H9 (cell line): ENCODE data around the gene CELF1. TPM values are rescaled to one million over a fixed set of nuclear protein-coding genes. Genes with fewer than 3 reads are reported as not detected.

ENCODE experiments used
- DNase-seq: peaks from one replicate; pipeline ENCODE4 v3.0.0-alpha.2; 2017
- H2AFZ ChIP-seq: one replicate; pipeline ENCODE4 v1.6.1; 2013; ENCODE audit warnings: mild to moderate bottlenecking, low read length, control low read depth, moderate library complexity
- H2AK5ac ChIP-seq: 2 replicates; pipeline ENCODE4 v1.6.1; 2013; ENCODE audit warnings: low read length, control low read depth, mixed read lengths; ENCODE audit not compliant: insufficient read length
- H2BK120ac ChIP-seq: one replicate; pipeline ENCODE4 v1.6.1; 2013; ENCODE audit warnings: low read depth, mild to moderate bottlenecking, low read length, control low read depth, inconsistent platforms; ENCODE audit not compliant: poor library complexity, severe bottlenecking
- H2BK12ac ChIP-seq: 2 replicates; pipeline ENCODE4 v1.6.1; 2013; ENCODE audit warnings: low read length, control low read depth, mixed read lengths, low read depth; ENCODE audit not compliant: insufficient read length
- H2BK15ac ChIP-seq: 2 replicates; pipeline ENCODE4 v1.6.1; 2013; ENCODE audit warnings: low read depth, low read length, control low read depth
- H2BK20ac ChIP-seq: one replicate; pipeline ENCODE4 v1.6.1; 2013; ENCODE audit warnings: low read depth, mild to moderate bottlenecking, low read length, control low read depth, inconsistent platforms; ENCODE audit not compliant: poor library complexity, severe bottlenecking
- H2BK5ac ChIP-seq: 2 replicates; pipeline ENCODE4 v1.6.1; 2013; ENCODE audit warnings: low read length, control low read depth, mixed read lengths; ENCODE audit not compliant: insufficient read length
- H3K14ac ChIP-seq: 2 replicates; pipeline ENCODE4 v1.6.1; 2013; ENCODE audit warnings: low read length, control low read depth; ENCODE audit not compliant: insufficient read depth
- H3K18ac ChIP-seq: 2 replicates; pipeline ENCODE4 v1.6.1; 2013; ENCODE audit warnings: low read depth, mild to moderate bottlenecking, mixed read lengths, low read length, control low read depth; ENCODE audit not compliant: insufficient read length
- H3K23ac ChIP-seq: 2 replicates; pipeline ENCODE4 v1.6.1; 2013; ENCODE audit warnings: low read length, control low read depth, mixed read lengths, low read depth; ENCODE audit not compliant: insufficient read length
- H3K23me2 ChIP-seq: 2 replicates; pipeline ENCODE4 v1.6.1; 2013; ENCODE audit warnings: low read depth, mild to moderate bottlenecking, mixed read lengths, low read length, control low read depth; ENCODE audit not compliant: insufficient read length, poor library complexity, severe bottlenecking
- H3K27ac ChIP-seq: 2 replicates; pipeline ENCODE4 v1.5.1; 2013; ENCODE audit warnings: low read length, control low read depth, mixed read lengths, low read depth; ENCODE audit not compliant: insufficient read length
- H3K27me3 ChIP-seq: 2 replicates; pipeline ENCODE4 v1.6.1; 2013; ENCODE audit warnings: low read length, control low read depth, inconsistent platforms; ENCODE audit not compliant: insufficient read depth
- H3K4ac ChIP-seq: 2 replicates; pipeline ENCODE4 v1.6.1; 2013; ENCODE audit warnings: low read depth, mild to moderate bottlenecking, control low read depth, inconsistent platforms, low read length, moderate library complexity
- H3K4me1 ChIP-seq: 2 replicates; pipeline ENCODE4 v1.6.1; 2013; ENCODE audit warnings: low read length, control low read depth, inconsistent platforms; ENCODE audit not compliant: insufficient read depth
- H3K4me2 ChIP-seq: 2 replicates; pipeline ENCODE4 v1.6.1; 2013; ENCODE audit warnings: low read length, control low read depth, mixed read lengths; ENCODE audit not compliant: insufficient read length, insufficient read depth
- H3K56ac ChIP-seq: 2 replicates; pipeline ENCODE4 v1.6.1; 2013; ENCODE audit warnings: low read depth, mild to moderate bottlenecking, mixed read lengths, low read length, control low read depth; ENCODE audit not compliant: insufficient read length
- H3K79me1 ChIP-seq: 2 replicates; pipeline ENCODE4 v1.6.1; 2013; ENCODE audit warnings: low read depth, mild to moderate bottlenecking, moderate library complexity, low read length, control low read depth, inconsistent platforms; ENCODE audit not compliant: insufficient read depth, poor library complexity, severe bottlenecking
- H3K79me2 ChIP-seq: 2 replicates; pipeline ENCODE4 v1.6.1; 2013; ENCODE audit warnings: low read length, control low read depth, inconsistent platforms; ENCODE audit not compliant: insufficient read depth
- H3K9ac ChIP-seq: 2 replicates; pipeline ENCODE4 v1.6.1; 2013; ENCODE audit warnings: low read length, control low read depth, mixed read lengths; ENCODE audit not compliant: insufficient read length; ENCODE audit errors: extremely low read depth
- H3K9me3 ChIP-seq: one replicate; pipeline ENCODE4 v1.6.1; 2013; ENCODE audit warnings: low read depth, low read length, inconsistent platforms; ENCODE audit not compliant: control insufficient read depth
- H3T11ph ChIP-seq: one replicate; pipeline ENCODE4 v1.6.1; 2013; ENCODE audit warnings: mild to moderate bottlenecking, low read length, control low read depth, inconsistent platforms
- H4K20me1 ChIP-seq: one replicate; pipeline ENCODE4 v1.6.1; 2013; ENCODE audit not compliant: control insufficient read depth, insufficient read length, insufficient read depth
- H4K5ac ChIP-seq: 2 replicates; pipeline ENCODE4 v1.6.1; 2013; ENCODE audit warnings: low read depth, mild to moderate bottlenecking, mixed read lengths, low read length, control low read depth; ENCODE audit not compliant: insufficient read length
- H4K8ac ChIP-seq: replicated peaks from 2 replicates; pipeline ENCODE4 v1.6.1; 2013; ENCODE audit warnings: low read length, control low read depth, mixed read lengths, low read depth; ENCODE audit not compliant: insufficient read length
- H4K91ac ChIP-seq: 2 replicates; pipeline ENCODE4 v1.6.1; 2013; ENCODE audit warnings: low read depth, mild to moderate bottlenecking, moderate library complexity, mixed read lengths, low read length, control low read depth; ENCODE audit not compliant: insufficient read length
- H3K27ac Mint-ChIP-seq, 3 experiments: 2 replicates in 2 of 3; 3 replicates in 1 of 3; pipeline ENCODE4 v1.8.0; 2020 to 2021; ENCODE audit warnings: mixed read lengths in 3 of 3, mild to moderate bottlenecking in 1 of 3, moderate library complexity in 1 of 3
- H3K27me3 Mint-ChIP-seq: 2 replicates; pipeline ENCODE4 v1.8.0; 2021; ENCODE audit warnings: low read depth, mild to moderate bottlenecking, moderate library complexity, mixed read lengths
- H3K36me3 Mint-ChIP-seq, 3 experiments: 2 replicates in 2 of 3; 3 replicates in 1 of 3; pipeline ENCODE4 v1.8.0; 2020 to 2021; ENCODE audit warnings: low read depth in 3 of 3, mixed read lengths in 3 of 3; ENCODE audit not compliant: insufficient read depth in 1 of 3
- H3K4me1 Mint-ChIP-seq, 2 experiments: 2 replicates each; pipeline ENCODE4 v1.8.0; 2020; ENCODE audit warnings: mixed read lengths in 2 of 2
- H3K4me3 Mint-ChIP-seq, 2 experiments: 2 replicates in 1 of 2; 3 replicates in 1 of 2; pipeline ENCODE4 v1.8.0; 2020 to 2021; ENCODE audit warnings: mild to moderate bottlenecking in 2 of 2, mixed read lengths in 2 of 2, moderate library complexity in 1 of 2
- H3K9me3 Mint-ChIP-seq, 2 experiments: 2 replicates in 1 of 2; 3 replicates in 1 of 2; pipeline ENCODE4 v1.8.0; 2020; ENCODE audit warnings: mild to moderate bottlenecking in 2 of 2, mixed read lengths in 2 of 2, moderate library complexity in 1 of 2
- total RNA-seq: library from RNA; stranded (reverse); gene quantifications from 2 replicates; pipeline ENCODE4 v1.2.1, GENCODE V29; 2021
- TF ChIP-seq, protein P1 (sequence below): fragments of 200-600 bp; sonication (generic); conservative IDR thresholded peaks from 3 replicates; pipeline ENCODE4 v1.8.0; 2021; ENCODE audit warnings: antibody characterized with exemption, mild to moderate bottlenecking

The CELF1 gene
- total RNA-seq, 1 experiment from 2014 or later = 211 TPM

GRCh38 chr11:47503227-47503626 is 49.7 kb downstream of the CELF1 start:
- H2BK12ac ChIP-seq = no peak overlapping the region
- Mint-ChIP-seq H3K4me3 (no peak overlapping the region), H3K27me3 (no peaks in the 10 kb centered on the region), H3K4me1 (peaks cover 41 to 58% of the 10 kb centered on the region in 2 experiments), H3K36me3 (peaks cover 4 to 15% (median 4%) of the 10 kb centered on the region in 3 experiments; a peak in 4 of 7 replicates), H3K9me3 (no peaks in the 10 kb centered on the region), H3K27ac (peak overlapping the region in 1 of 3 experiments; percentile 48; a peak in 2 of 7 replicates)
- no peak overlapping the region for H4K8ac ChIP-seq
- DNase-seq = no peak
- no peak overlapping the region for H2AK5ac ChIP-seq
- H3K27ac ChIP-seq = no peak overlapping the region
- H2AFZ ChIP-seq = no peak overlapping the region
- no peak overlapping the region for H4K91ac ChIP-seq
- H3K56ac ChIP-seq = no peak overlapping the region
- H3K79me2 ChIP-seq = peaks cover 47% of the 10 kb centered on the region; the same call in 1 of the 2 replicates
- no peak overlapping the region for H4K5ac ChIP-seq
- H3K14ac ChIP-seq = no peak overlapping the region
- H3K9me3 ChIP-seq = no peaks in the 10 kb centered on the region
- TF ChIP-seq, protein P1, sequence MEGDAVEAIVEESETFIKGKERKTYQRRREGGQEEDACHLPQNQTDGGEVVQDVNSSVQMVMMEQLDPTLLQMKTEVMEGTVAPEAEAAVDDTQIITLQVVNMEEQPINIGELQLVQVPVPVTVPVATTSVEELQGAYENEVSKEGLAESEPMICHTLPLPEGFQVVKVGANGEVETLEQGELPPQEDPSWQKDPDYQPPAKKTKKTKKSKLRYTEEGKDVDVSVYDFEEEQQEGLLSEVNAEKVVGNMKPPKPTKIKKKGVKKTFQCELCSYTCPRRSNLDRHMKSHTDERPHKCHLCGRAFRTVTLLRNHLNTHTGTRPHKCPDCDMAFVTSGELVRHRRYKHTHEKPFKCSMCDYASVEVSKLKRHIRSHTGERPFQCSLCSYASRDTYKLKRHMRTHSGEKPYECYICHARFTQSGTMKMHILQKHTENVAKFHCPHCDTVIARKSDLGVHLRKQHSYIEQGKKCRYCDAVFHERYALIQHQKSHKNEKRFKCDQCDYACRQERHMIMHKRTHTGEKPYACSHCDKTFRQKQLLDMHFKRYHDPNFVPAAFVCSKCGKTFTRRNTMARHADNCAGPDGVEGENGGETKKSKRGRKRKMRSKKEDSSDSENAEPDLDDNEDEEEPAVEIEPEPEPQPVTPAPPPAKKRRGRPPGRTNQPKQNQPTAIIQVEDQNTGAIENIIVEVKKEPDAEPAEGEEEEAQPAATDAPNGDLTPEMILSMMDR = no peak
- H4K20me1 ChIP-seq = no peaks in the 10 kb centered on the region
- H3T11ph ChIP-seq = no peak overlapping the region
- no peak overlapping the region for H2BK5ac ChIP-seq
- H3K23me2 ChIP-seq = no peaks in the 10 kb centered on the region
- H3K79me1 ChIP-seq = peaks cover 12% of the 10 kb centered on the region
- H3K18ac ChIP-seq = no peak overlapping the region
- H2BK20ac ChIP-seq = no peak overlapping the region
- no peak overlapping the region for H2BK120ac ChIP-seq
- H3K9ac ChIP-seq = no peak overlapping the region
- no peak overlapping the region for H2BK15ac ChIP-seq
- H3K23ac ChIP-seq = no peak overlapping the region
- no peaks in the 10 kb centered on the region for H3K27me3 ChIP-seq
- no peak overlapping the region for H3K4me2 ChIP-seq
- no peak overlapping the region for H3K4ac ChIP-seq
- H3K4me1 ChIP-seq = peaks cover 7% of the 10 kb centered on the region; the same call in 1 of the 2 replicates
